HepG2 (cell line): Measurements from ENCODE around the gene HAP1. TPM values are rescaled to one million over a fixed set of nuclear protein-coding genes. Genes with fewer than 3 reads are reported as not detected.
A peak's percentile ranks its signal among the peaks of the same experiment; 100 is the strongest.

ENCODE experiments used
- ATAC-seq: fragments of 200-7000 bp; cut with Tn5 transposase; 3 replicates; pipeline ENCODE4 v1.9.1; 2020; ENCODE audit warnings: mild to moderate bottlenecking, moderate library complexity
- BruUV-seq: library from RNA; stranded (reverse); fragments of 400-500 nt; replicated peaks from 2 replicates; lab custom pipeline; 2021; lab: Mats Ljungman, UMichigan
- CTCF ChIA-PET: fragments of 300-600 bp; formaldehyde crosslinking; extraction: SDS; loops from one replicate; lab custom pipeline; 2021; ENCODE audit warnings: low total read pairs, inconsistent platforms, low intra/inter-chr PET ratio; lab: Yijun Ruan, JAX
- POLR2A ChIA-PET: fragments of 350-600 bp; sonication (Branson Sonifier 250); formaldehyde crosslinking; loops from one replicate; lab custom pipeline; 2020; ENCODE audit warnings: antibody characterized with exemption, inconsistent platforms; lab: Yijun Ruan, JAX
- DNase-seq: peaks from one replicate; pipeline ENCODE4 v3.0.0-alpha.2; 2015; ENCODE audit warnings: low spot score
- FAIRE-seq: peaks from 3 replicates; lab custom pipeline; 2011; peaks lifted over from hg19 to GRCh38; lab: Jason Lieb, UNC
- H2AFZ ChIP-seq: one replicate; pipeline ENCODE4 v1.6.1; 2011; ENCODE audit warnings: low read length, inconsistent platforms
- H3K27ac ChIP-seq: fragments of 300-600 bp; 3 replicates; pipeline ENCODE4 v1.8.0; 2011; ENCODE audit warnings: mixed run types, mild to moderate bottlenecking, mixed read lengths, low read length, inconsistent platforms; ENCODE audit not compliant: insufficient read depth; ENCODE audit errors: extremely low read length
- H3K27me3 ChIP-seq, 2 experiments: fragments of 200-600 bp in 1 of 2; 2 replicates in 1 of 2; 3 replicates in 1 of 2; pipeline versions ENCODE4 v1.6.0 to v1.8.0; 2011; ENCODE audit warnings: low read length in 2 of 2, mild to moderate bottlenecking in 2 of 2, moderate library complexity in 2 of 2, inconsistent platforms in 1 of 2; ENCODE audit not compliant: insufficient read depth in 2 of 2, control insufficient read depth in 1 of 2
- H3K36me3 ChIP-seq, 2 experiments: fragments of 200-600 bp in 1 of 2; replicated peaks in 1 of 2; 2 replicates in 1 of 2; 3 replicates in 1 of 2; pipeline versions ENCODE4 v1.5.1 to v1.8.0; 2011; ENCODE audit warnings: low read length in 2 of 2, inconsistent platforms in 1 of 2; ENCODE audit not compliant: insufficient read depth in 2 of 2, control insufficient read depth in 1 of 2
- H3K4me1 ChIP-seq: 2 replicates; pipeline ENCODE4 v1.5.1; 2012; ENCODE audit warnings: low read length, inconsistent platforms; ENCODE audit not compliant: insufficient read depth
- H3K4me2 ChIP-seq: 2 replicates; pipeline ENCODE4 v1.6.0; 2011; ENCODE audit warnings: low read depth, low read length, inconsistent platforms
- H3K4me3 ChIP-seq, 3 experiments: fragments of 200-600 bp in 1 of 3; sonication (generic), shearing (Covaris generic) in 1 of 3; replicated peaks in 1 of 3; 2 replicates each; pipeline ENCODE4 v1.5.1; 2011 to 2016; ENCODE audit warnings: low read length in 3 of 3, inconsistent platforms in 2 of 3, low read depth in 2 of 3, mild to moderate bottlenecking in 2 of 3, control low read depth in 1 of 3, mixed read lengths in 1 of 3; ENCODE audit not compliant: insufficient read depth in 1 of 3
- H3K79me2 ChIP-seq: one replicate; pipeline ENCODE4 v1.6.1; 2011; ENCODE audit warnings: low read length, inconsistent platforms; ENCODE audit not compliant: insufficient read depth
- H3K9ac ChIP-seq: 2 replicates; pipeline ENCODE4 v1.6.0; 2011; ENCODE audit warnings: mild to moderate bottlenecking, low read depth, low read length, inconsistent platforms; ENCODE audit not compliant: insufficient read depth
- H3K9me3 ChIP-seq: 2 replicates; pipeline ENCODE4 v1.5.1; 2012; ENCODE audit warnings: mild to moderate bottlenecking, low read length
- H4K20me1 ChIP-seq: 2 replicates; pipeline ENCODE4 v1.6.0; 2011; ENCODE audit warnings: inconsistent platforms, mild to moderate bottlenecking, low read length, moderate library complexity; ENCODE audit not compliant: insufficient read depth
- AGO2 ChIP-seq: fragments of 200-400 bp; formaldehyde crosslinking; optimal IDR thresholded peaks from 2 replicates; pipeline ENCODE3; 2017; ENCODE audit warnings: mild to moderate bottlenecking, low read depth, low read length, moderate library complexity
- ARID2 ChIP-seq: sonication (generic); formaldehyde crosslinking; IDR thresholded peaks from 2 replicates; pipeline ENCODE4 v1.8.1; 2022; ENCODE audit warnings: mild to moderate bottlenecking, missing genetic modification reagents, borderline replicate concordance
- ETV6 ChIP-seq: sonication (generic); formaldehyde crosslinking; conservative IDR thresholded peaks from 2 replicates; pipeline ENCODE4 v1.4.0; 2020; ENCODE audit warnings: missing genetic modification reagents
- KLF13 ChIP-seq: sonication (generic); formaldehyde crosslinking; IDR thresholded peaks from 2 replicates; pipeline ENCODE4 v1.4.0; 2020; ENCODE audit warnings: mild to moderate bottlenecking, missing genetic modification reagents
- RORA ChIP-seq: sonication (generic); formaldehyde crosslinking; IDR thresholded peaks from 2 replicates; pipeline ENCODE4 v1.5.0; 2020; ENCODE audit warnings: mild to moderate bottlenecking, missing genetic modification reagents, moderate library complexity
- SCMH1 ChIP-seq: sonication (generic); formaldehyde crosslinking; IDR thresholded peaks from 2 replicates; pipeline ENCODE4 v1.9.0; 2021; ENCODE audit warnings: missing genetic modification reagents, mild to moderate bottlenecking, borderline replicate concordance
- ZNF629 ChIP-seq: sonication (generic); formaldehyde crosslinking; conservative IDR thresholded peaks from 2 replicates; pipeline ENCODE4 v1.5.0; 2020; ENCODE audit warnings: missing genetic modification reagents
- ZSCAN21 ChIP-seq: sonication (generic); formaldehyde crosslinking; IDR thresholded peaks from 2 replicates; pipeline ENCODE4 v1.8.0; 2022; ENCODE audit warnings: mild to moderate bottlenecking, missing genetic modification reagents, moderate library complexity, borderline replicate concordance
- WGBS: methylation state at CpG from one replicate; pipeline ENCODE4 v1.1.6; 2017; ENCODE audit warnings: low lambda C conversion rate; 5-methylcytosine and 5-hydroxymethylcytosine counted together
- in situ Hi-C: cut with HindIII; loops from 2 replicates; pipeline ENCODE4 v1.10.0; 2017; ENCODE audit warnings: low pct_unique_long_range_greater_than_20kb; ENCODE audit not compliant: extremely low pct_ligation_motif_present
- intact Hi-C: fragments of 100-400 bp; cut with micrococcal nuclease; formaldehyde crosslinking; loops from one replicate; pipeline ENCODE4 v1.10.0; 2022; ENCODE audit not compliant: unreplicated experiment
- polyA plus RNA-seq, 8 experiments: library from polyadenylated mRNA; depleted of rRNA in 3 of 8; stranded (reverse) in 7 of 8; unstranded in 1 of 8; fragments of >200 nt; fragmentation: Illumina TruSeq in 4 of 8; extraction: Trizol in 4 of 8; gene quantifications; 2 replicates each; pipeline versions ENCODE4 v1.2.1 to v1.2.3, GENCODE V29; 2011 to 2016; ENCODE audit warnings: low read depth in 4 of 8, missing spikeins in 1 of 8, mixed read lengths in 1 of 8; ENCODE audit not compliant: insufficient read depth in 1 of 8
- total RNA-seq, 5 experiments: library from RNA; depleted of rRNA; stranded (reverse); fragments of >200 nt; fragmentation: Illumina TruSeq; extraction: Trizol; gene quantifications; 2 replicates each; pipeline ENCODE4 v1.2.3, GENCODE V29; 2016; ENCODE audit warnings: low read depth in 1 of 5
- TF ChIP-seq, protein P1 (sequence below): sonication (generic); formaldehyde crosslinking; IDR thresholded peaks from 2 replicates; pipeline ENCODE4 v1.5.1; 2020; ENCODE audit warnings: missing genetic modification reagents, mild to moderate bottlenecking, borderline replicate concordance

HAP1 gene
- total and polyA plus RNA-seq, 2 of the 13 experiments (the other 11 are each of a cell fraction or from before 2014, with no cell fraction given): 0.07 TPM

DNA sequence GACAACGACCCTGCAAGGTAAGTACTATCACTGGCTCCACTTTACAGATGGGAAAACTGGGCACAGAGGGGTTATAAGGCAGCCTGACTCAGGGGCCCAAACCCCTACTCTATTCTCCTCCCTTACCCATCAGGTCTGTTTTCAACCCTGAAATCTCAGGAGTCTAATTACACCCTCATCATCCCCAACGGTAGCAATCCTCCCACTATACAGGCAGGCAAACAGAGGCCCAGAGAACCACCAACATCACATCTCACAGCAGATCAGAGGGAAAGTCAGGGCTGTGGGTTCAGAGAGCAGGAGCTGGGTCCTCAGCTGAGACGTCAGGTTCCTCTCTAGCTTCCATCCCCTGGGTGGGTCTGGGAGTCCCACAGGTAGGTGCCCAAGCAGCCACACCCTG, 35.5 kb upstream of the HAP1 start:
- POLR2A ChIA-PET: interaction anchor here (0.5 to 1.2 kb wide), 2 partner anchors 9 to 16 kb away, joined by 3 to 6 read pairs; partner anchors contain the start of gene JUP
- Histone ChIP-seq H3K9ac (no peak overlapping the region), H3K79me2 (no peaks in the 10 kb centered on the region), H3K36me3 (peaks cover 18 to 52% of the 10 kb centered on the region in 2 experiments), H3K9me3 (no peaks in the 10 kb centered on the region), H2AFZ (no peak overlapping the region), H3K27ac (no peak overlapping the region), H3K27me3 (no peaks in the 10 kb centered on the region), H4K20me1 (no peaks in the 10 kb centered on the region), H3K4me2 (no peak overlapping the region), H3K4me3 (no peak overlapping the region), H3K4me1 (peaks cover 35% of the 10 kb centered on the region)
- in situ Hi-C loops: no loop called here
- WGBS: 77% methylated on average over 3 of the region's 3 CpGs
- FAIRE-seq (no peak), ATAC-seq (no peak), DNase-seq (no peak)
- CTCF ChIA-PET: no interaction called here
- no TSS peak for BruUV-seq
- TF ChIP-seq ZNF629 (CRISPR knock-in tag) (peak; percentile 76), ETV6 (CRISPR knock-in tag) (no peak)
- intact Hi-C loops: no loop called here

DNA sequence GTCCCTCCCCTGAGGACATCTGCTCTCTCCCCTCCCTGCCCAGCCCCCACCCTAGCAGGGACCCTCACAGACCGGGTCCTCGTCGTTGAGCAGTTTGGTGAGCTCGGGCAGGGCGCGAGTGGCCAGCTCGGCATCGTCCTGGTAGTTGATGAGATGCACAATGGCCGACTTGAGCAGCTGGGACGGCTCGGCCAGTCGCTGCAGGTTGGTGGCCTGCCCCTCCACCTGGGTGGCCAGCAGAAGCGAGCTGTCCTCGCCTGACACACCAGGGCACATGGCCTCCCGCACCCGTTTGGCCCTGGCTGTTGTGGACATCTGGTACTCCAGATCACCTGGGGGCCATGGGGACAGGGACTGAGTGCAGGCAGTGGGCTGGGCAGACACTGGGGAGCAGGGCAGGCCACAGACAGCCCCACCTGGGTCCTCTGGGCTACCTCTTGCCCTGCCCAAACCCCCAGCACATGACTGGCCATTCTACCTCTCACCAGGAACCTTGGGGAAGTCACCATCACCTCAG, 35.0 kb upstream of the HAP1 start:
- Histone ChIP-seq H3K4me2 (no peak overlapping the region), H3K27ac (no peak overlapping the region), H2AFZ (no peak overlapping the region), H3K9me3 (no peaks in the 10 kb centered on the region), H3K9ac (no peak overlapping the region), H3K79me2 (no peaks in the 10 kb centered on the region), H3K27me3 (no peaks in the 10 kb centered on the region), H3K4me3 (no peak overlapping the region)
- intact Hi-C loops: no loop called here
- in situ Hi-C loops: no loop called here
- 88% methylated on average over 13 of the region's 16 CpGs for WGBS
- peak; percentile 46 for TF ChIP-seq AGO2
- no peak for TF ChIP-seq RORA (CRISPR knock-in tag)
- no peak for TF ChIP-seq KLF13 (CRISPR knock-in tag)
- no peak for TF ChIP-seq ZSCAN21 (CRISPR knock-in tag)
- TF ChIP-seq ARID2 (CRISPR knock-in tag): no peak
- TF ChIP-seq SCMH1 (CRISPR knock-in tag): no peak
- TF ChIP-seq, protein P1, sequence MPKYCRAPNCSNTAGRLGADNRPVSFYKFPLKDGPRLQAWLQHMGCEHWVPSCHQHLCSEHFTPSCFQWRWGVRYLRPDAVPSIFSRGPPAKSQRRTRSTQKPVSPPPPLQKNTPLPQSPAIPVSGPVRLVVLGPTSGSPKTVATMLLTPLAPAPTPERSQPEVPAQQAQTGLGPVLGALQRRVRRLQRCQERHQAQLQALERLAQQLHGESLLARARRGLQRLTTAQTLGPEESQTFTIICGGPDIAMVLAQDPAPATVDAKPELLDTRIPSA (CRISPR knock-in tag): no peak
- TF ChIP-seq, all 625 proteins: peak for 1
- CTCF ChIA-PET: no interaction called here
- ATAC-seq (no peak), FAIRE-seq (no peak), DNase-seq (no peak)
- Histone ChIP-seq H3K36me3 (peaks cover 22 to 58% of the 10 kb centered on the region in 2 experiments), H4K20me1 (no peaks in the 10 kb centered on the region), H3K4me1 (peaks cover 30% of the 10 kb centered on the region)
- BruUV-seq: no TSS peak
- POLR2A ChIA-PET: interaction anchor here (0.5 to 1.3 kb wide), 3 partner anchors 10 to 17 kb away, joined by 3 to 6 read pairs (median 4); partner anchors contain the start of gene JUP
